Measurements from ENCODE around the gene SULT1A3. TPM values are rescaled to one million over a fixed set of nuclear protein-coding genes. Genes with fewer than 3 reads are reported as not detected.

Gene SULT1A3
- 5.6 to 8.7 TPM (median 7.3 TPM) in 5 replicates for total RNA-seq (2022; extraction: Qiagen RNA extraction; ENCODE audit: low read depth)

DNA sequence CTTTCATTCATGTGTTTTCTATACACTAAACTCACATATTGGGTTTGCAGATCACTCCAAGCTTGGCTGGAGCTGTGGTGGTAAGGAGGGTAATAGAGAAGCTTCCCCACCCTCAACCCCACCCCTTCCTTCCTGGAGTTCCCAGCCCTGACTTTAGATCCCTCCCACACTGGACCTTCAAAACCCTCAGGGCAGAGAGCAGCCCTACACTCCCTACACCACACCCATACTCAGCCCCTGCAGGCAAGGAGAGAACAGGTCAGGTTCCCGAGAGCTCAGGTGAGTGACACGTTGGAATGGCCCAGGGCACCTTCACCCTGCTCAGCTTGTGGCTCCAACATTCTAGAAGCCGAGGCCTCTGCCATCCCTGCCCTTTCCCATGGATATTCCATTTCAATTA lies at the start of gene SULT1A3:
SULT1A3 (plus strand) TSS at position 207 of the 400 bp plus-strand sequence. CDS start 1,474 bp downstream, outside the sequence.

DNA sequence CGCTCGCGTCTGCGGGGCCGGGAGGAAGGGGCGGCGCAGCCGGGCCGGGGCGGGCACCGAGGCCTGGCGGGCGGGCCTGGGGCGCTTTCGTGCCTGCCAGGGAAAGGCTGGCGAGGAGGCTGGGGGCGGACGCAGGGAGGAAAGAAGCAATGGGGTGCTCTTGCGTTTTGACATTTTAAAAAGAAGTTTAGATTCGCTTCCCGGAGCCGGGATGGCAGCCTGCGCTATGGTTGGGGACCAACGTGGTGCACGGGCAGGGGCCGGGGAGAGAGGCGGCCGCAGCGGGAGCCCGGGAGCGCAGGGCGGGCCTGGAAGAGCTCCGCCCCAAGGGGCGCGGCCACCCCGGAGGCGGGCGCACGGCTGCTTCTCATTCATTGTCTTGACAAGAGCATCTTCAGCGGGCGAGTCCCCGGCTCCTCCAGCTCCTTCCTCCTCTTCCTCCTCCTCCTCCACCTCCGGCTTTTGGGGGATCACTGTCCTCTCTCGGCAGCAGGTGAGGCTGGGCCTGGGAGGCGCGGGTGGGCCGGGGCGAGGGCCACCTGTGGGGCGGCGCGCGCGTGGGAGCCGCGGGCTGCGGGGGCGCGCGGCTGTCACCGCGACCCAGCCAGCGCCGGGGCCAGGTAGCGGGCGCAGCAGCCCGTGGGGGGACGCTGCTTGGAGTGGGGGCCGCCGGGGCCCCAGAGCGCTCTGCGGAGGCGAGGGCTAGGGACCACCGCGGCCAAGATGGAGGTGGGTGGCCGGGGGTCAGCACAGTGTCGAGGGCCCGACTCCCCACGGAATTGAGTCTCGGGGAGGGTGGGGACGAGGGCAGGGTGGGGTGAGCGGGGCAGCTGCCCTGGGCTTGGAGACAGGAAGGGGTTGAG lies 15.6 kb upstream of the SULT1A3 start, which contains the start of gene CORO1A:
CORO1A (plus strand) TSS at position 370 of the 863 bp plus-strand sequence. CDS start 1,608 bp downstream, outside the sequence.

DNA sequence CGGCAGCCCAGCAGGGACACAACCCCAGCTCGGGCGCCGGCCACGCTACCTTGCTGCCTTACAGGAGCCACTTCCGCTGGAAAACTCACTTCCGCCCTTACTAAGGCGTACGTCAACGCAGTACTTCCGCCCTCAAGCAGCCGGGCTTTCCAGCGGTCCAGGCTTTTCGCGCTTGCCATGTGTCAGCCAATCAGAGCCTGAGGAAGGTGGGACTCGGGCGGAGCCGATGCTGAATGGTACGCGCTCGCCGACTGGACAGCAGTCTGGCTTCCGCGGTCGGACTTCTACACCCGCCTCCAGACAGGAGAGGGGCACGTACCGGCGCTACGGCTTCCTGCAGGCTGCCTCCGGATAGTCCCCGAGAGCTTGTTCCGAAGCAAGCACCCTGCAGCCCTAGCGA lies 5.4 kb upstream of the SULT1A3 start, which contains the start of the genes BOLA2B and SLX1A:
BOLA2B (minus strand) TSS at position 52 of the 400 bp plus-strand sequence. CDS start 71 bp downstream, outside the sequence.
SLX1A (plus strand) TSS at position 261 of the 400 bp plus-strand sequence. CDS start 210 bp downstream, outside the sequence.

DNA sequence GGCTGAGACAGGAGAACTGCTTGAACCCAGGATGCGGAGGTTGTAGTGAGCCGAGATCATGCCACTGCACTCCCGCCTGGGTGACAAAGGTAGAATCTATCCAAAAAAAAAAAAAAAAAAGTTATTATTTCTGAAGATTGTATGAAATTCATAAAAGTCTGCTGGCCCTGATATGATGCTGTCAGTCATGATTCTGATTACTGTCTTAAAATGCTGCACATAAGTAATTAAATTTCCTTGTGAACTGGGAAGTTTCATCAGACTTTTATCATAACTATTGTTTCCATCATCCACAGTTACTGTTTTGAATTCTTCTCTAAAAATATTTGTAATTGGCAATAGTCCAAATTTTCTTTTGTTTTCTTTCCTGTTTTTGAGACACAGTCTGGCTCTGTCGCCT lies 49.3 kb downstream of the SULT1A3 start, which contains the start of gene NPIPB13:
NPIPB13 (minus strand) TSS at position 101 of the 400 bp plus-strand sequence. CDS start 2,906 bp downstream, outside the sequence.

Other genes with a start within 250 kb of the SULT1A3 start
- gene TMEM219, start 237.2 kb upstream of the SULT1A3 start, total RNA-seq (2022; extraction: Qiagen RNA extraction; ENCODE audit: low read depth), result 81.2 to 101 TPM (median 94.7 TPM) in 5 replicates
- gene TAOK2, start 225.4 kb upstream of the SULT1A3 start, total RNA-seq (2022; extraction: Qiagen RNA extraction; ENCODE audit: low read depth), result 24.7 to 33.4 TPM (median 31.0 TPM) in 5 replicates
- gene HIRIP3, start 203.6 kb upstream of the SULT1A3 start, total RNA-seq (2022; extraction: Qiagen RNA extraction; ENCODE audit: low read depth), result 13.9 to 14.9 TPM (median 14.3 TPM) in 5 replicates
- gene INO80E, start 203.0 kb upstream of the SULT1A3 start, total RNA-seq (2022; extraction: Qiagen RNA extraction; ENCODE audit: low read depth), result 95.8 to 108 TPM (median 104 TPM) in 5 replicates
- gene DOC2A, start 188.2 kb upstream of the SULT1A3 start, total RNA-seq (2022; extraction: Qiagen RNA extraction; ENCODE audit: low read depth), result 1.7 to 2.3 TPM (median 1.9 TPM) in 5 replicates
- gene C16orf92, start 176.1 kb upstream of the SULT1A3 start, total RNA-seq (2022; extraction: Qiagen RNA extraction; ENCODE audit: low read depth), result not detected in 5 replicates
- gene TLCD3B, start 168.0 kb upstream of the SULT1A3 start, total RNA-seq (2022; extraction: Qiagen RNA extraction; ENCODE audit: low read depth), result 0.10 to 0.31 TPM (median 0.23 TPM) in 5 replicates
- 1,570 to 1,920 TPM (median 1,807 TPM) in 5 replicates for gene ALDOA, start 133.5 kb upstream of the SULT1A3 start, total RNA-seq (2022; extraction: Qiagen RNA extraction; ENCODE audit: low read depth)
- gene PPP4C, start 123.3 kb upstream of the SULT1A3 start, total RNA-seq (2022; extraction: Qiagen RNA extraction; ENCODE audit: low read depth), result 125 to 145 TPM (median 144 TPM) in 5 replicates
- gene TBX6, start 107.3 kb upstream of the SULT1A3 start, total RNA-seq (2022; extraction: Qiagen RNA extraction; ENCODE audit: low read depth), result 0.13 to 0.25 TPM (median 0.18 TPM) in 5 replicates
- gene YPEL3, start 103.0 kb upstream of the SULT1A3 start, total RNA-seq (2022; extraction: Qiagen RNA extraction; ENCODE audit: low read depth), result 5.5 to 8.8 TPM (median 8.1 TPM) in 5 replicates
- 1.4 to 2.4 TPM (median 2.1 TPM) in 5 replicates for gene GDPD3, start 85.7 kb upstream of the SULT1A3 start, total RNA-seq (2022; extraction: Qiagen RNA extraction; ENCODE audit: low read depth)
- gene MAPK3, start 76.0 kb upstream of the SULT1A3 start, total RNA-seq (2022; extraction: Qiagen RNA extraction; ENCODE audit: low read depth), result 32.6 to 35.7 TPM (median 33.8 TPM) in 5 replicates
- gene CORO1A, start 15.7 kb upstream of the SULT1A3 start, total RNA-seq (2022; extraction: Qiagen RNA extraction; ENCODE audit: low read depth), result 2.2 to 4.3 TPM (median 3.7 TPM) in 5 replicates
- gene BOLA2B, start 5.6 kb upstream of the SULT1A3 start, total RNA-seq (2022; extraction: Qiagen RNA extraction; ENCODE audit: low read depth), result 156 to 240 TPM (median 209 TPM) in 5 replicates
- 7.0 to 14.1 TPM (median 8.1 TPM) in 5 replicates for gene SLX1A, start 5.4 kb upstream of the SULT1A3 start, total RNA-seq (2022; extraction: Qiagen RNA extraction; ENCODE audit: low read depth)
- 0.86 to 3.0 TPM (median 2.1 TPM) in 5 replicates for gene NPIPB13, start 49.2 kb downstream of the SULT1A3 start, total RNA-seq (2022; extraction: Qiagen RNA extraction; ENCODE audit: low read depth)
- 59.5 to 68.2 TPM (median 64.0 TPM) in 5 replicates for gene CD2BP2, start 156.1 kb downstream of the SULT1A3 start, total RNA-seq (2022; extraction: Qiagen RNA extraction; ENCODE audit: low read depth)
- gene TBC1D10B, start 171.2 kb downstream of the SULT1A3 start, total RNA-seq (2022; extraction: Qiagen RNA extraction; ENCODE audit: low read depth), result 23.3 to 30.4 TPM (median 27.7 TPM) in 5 replicates
- 0.51 TPM in 1 of 5 replicates, not detected in the others for gene MYL11, start 175.5 kb downstream of the SULT1A3 start, total RNA-seq (2022; extraction: Qiagen RNA extraction; ENCODE audit: low read depth)
- 1.1 to 2.0 TPM (median 1.6 TPM) in 5 replicates for gene SEPTIN1, start 183.3 kb downstream of the SULT1A3 start, total RNA-seq (2022; extraction: Qiagen RNA extraction; ENCODE audit: low read depth)
- 11.2 to 15.5 TPM (median 12.8 TPM) in 5 replicates for gene ZNF48, start 196.2 kb downstream of the SULT1A3 start, total RNA-seq (2022; extraction: Qiagen RNA extraction; ENCODE audit: low read depth)
- gene ZNF771, start 208.4 kb downstream of the SULT1A3 start, total RNA-seq (2022; extraction: Qiagen RNA extraction; ENCODE audit: low read depth), result 3.5 to 6.1 TPM (median 5.2 TPM) in 5 replicates
- 101 to 138 TPM (median 133 TPM) in 5 replicates for gene DCTPP1, start 230.8 kb downstream of the SULT1A3 start, total RNA-seq (2022; extraction: Qiagen RNA extraction; ENCODE audit: low read depth)
- 47.6 to 51.6 TPM (median 49.4 TPM) in 5 replicates for gene SEPHS2, start 246.6 kb downstream of the SULT1A3 start, total RNA-seq (2022; extraction: Qiagen RNA extraction; ENCODE audit: low read depth)

Data from A549 treated with GW870086 at 1 μM for 4 hours (cell line).